Ishikawa (cell line): ENCODE measurements around the gene PTPRU.

ENCODE experiments used
- CEBPB ChIP-seq: IDR thresholded peaks from 2 replicates; pipeline ENCODE4 v1.6.1; 2012
- CREB1 ChIP-seq: IDR thresholded peaks from 2 replicates; pipeline ENCODE4 v1.6.1; 2012; ENCODE audit warnings: low read depth
- EP300 ChIP-seq: IDR thresholded peaks from 2 replicates; pipeline ENCODE4 v1.6.1; 2012; ENCODE audit warnings: borderline replicate concordance
- FOXM1 ChIP-seq: IDR thresholded peaks from 2 replicates; pipeline ENCODE4 v1.6.1; 2012; ENCODE audit warnings: low read depth, borderline replicate concordance
- MAX ChIP-seq: IDR thresholded peaks from 2 replicates; pipeline ENCODE4 v1.6.1; 2012
- NFIC ChIP-seq: IDR thresholded peaks from 2 replicates; pipeline ENCODE4 v1.6.1; 2012
- REST ChIP-seq: IDR thresholded peaks from 2 replicates; pipeline ENCODE4 v1.6.1; 2012; ENCODE audit warnings: low read depth, mild to moderate bottlenecking
- TAF1 ChIP-seq: IDR thresholded peaks from 2 replicates; pipeline ENCODE4 v1.6.1; 2012; ENCODE audit warnings: low read depth, mild to moderate bottlenecking
- TCF12 ChIP-seq: IDR thresholded peaks from 2 replicates; pipeline ENCODE4 v1.6.1; 2012; ENCODE audit warnings: low read depth

GRCh38 chr1:29282924-29283803 lies 46.8 kb downstream of the PTPRU start:
- TF ChIP-seq NFIC: no peak
- no peak for TF ChIP-seq FOXM1
- TF ChIP-seq EP300: no peak
- no peak for TF ChIP-seq MAX
- TF ChIP-seq REST: no peak
- TF ChIP-seq TAF1: no peak
- no peak for TF ChIP-seq TCF12
- TF ChIP-seq CREB1: no peak
- no peak for TF ChIP-seq CEBPB
